Measurements from ENCODE around the gene ATP6V0A1. TPM values are rescaled to one million over a fixed set of nuclear protein-coding genes. Genes with fewer than 3 reads are reported as not detected.

ATP6V0A1 gene
- total RNA-seq, 1 experiment from 2014 or later = 55.2 TPM

- TF ChIP-seq USF2 (CRISPR knock-in tag; IDR thresholded peaks at IDR 0.05) (peak; percentile 100), CREB1 (CRISPR knock-in tag; IDR thresholded peaks at IDR 0.05) (peak; percentile 42; the same call in 1 of the 2 replicates), ZNF317 (CRISPR knock-in tag; IDR thresholded peaks at IDR 0.05; ENCODE audit: borderline replicate concordance, low read depth) (no peak; the same call in 1 of the 2 replicates), ATF1 (CRISPR knock-in tag; IDR thresholded peaks at IDR 0.05) (no peak), IRF1 (CRISPR knock-in tag; IDR thresholded peaks at IDR 0.05) (no peak), ZNF263 (CRISPR knock-in tag; IDR thresholded peaks at IDR 0.05; ENCODE audit: low read depth) (no peak), GRHL2 (CRISPR knock-in tag; IDR thresholded peaks at IDR 0.05; ENCODE audit: insufficient replicate concordance, severe bottlenecking) (no peak), PRRX2 (CRISPR knock-in tag; IDR thresholded peaks at IDR 0.05) (no peak), FOXK1 (CRISPR knock-in tag; IDR thresholded peaks at IDR 0.05) (peak; percentile 12; the same call in 1 of the 2 replicates), HMGA2 (CRISPR knock-in tag; IDR thresholded peaks at IDR 0.05) (no peak), ERG (CRISPR knock-in tag; IDR thresholded peaks at IDR 0.05) (no peak), CBFB (CRISPR knock-in tag; IDR thresholded peaks at IDR 0.05; ENCODE audit: low read depth) (no peak), ZNF416 (CRISPR knock-in tag; IDR thresholded peaks at IDR 0.05) (no peak), MXD4 (CRISPR knock-in tag; IDR thresholded peaks at IDR 0.05; ENCODE audit: borderline replicate concordance) (no peak), ZNF232 (CRISPR knock-in tag; IDR thresholded peaks at IDR 0.05) (no peak), OVOL2 (CRISPR knock-in tag; IDR thresholded peaks at IDR 0.05; ENCODE audit: borderline replicate concordance) (no peak), ZNF423 (CRISPR knock-in tag; IDR thresholded peaks at IDR 0.05) (peak; percentile 72), AR (CRISPR knock-in tag; IDR thresholded peaks at IDR 0.05) (no peak), NR2C2 (CRISPR knock-in tag; IDR thresholded peaks at IDR 0.05) (no peak), ZNF512 (CRISPR knock-in tag; IDR thresholded peaks at IDR 0.05; ENCODE audit: borderline replicate concordance) (no peak), KAT7 (CRISPR knock-in tag; IDR thresholded peaks at IDR 0.05; ENCODE audit: borderline replicate concordance) (0 out of 2 replicates have a peak, but pooled peaks have one; percentile 39)
- TF ChIP-seq, protein P1, sequence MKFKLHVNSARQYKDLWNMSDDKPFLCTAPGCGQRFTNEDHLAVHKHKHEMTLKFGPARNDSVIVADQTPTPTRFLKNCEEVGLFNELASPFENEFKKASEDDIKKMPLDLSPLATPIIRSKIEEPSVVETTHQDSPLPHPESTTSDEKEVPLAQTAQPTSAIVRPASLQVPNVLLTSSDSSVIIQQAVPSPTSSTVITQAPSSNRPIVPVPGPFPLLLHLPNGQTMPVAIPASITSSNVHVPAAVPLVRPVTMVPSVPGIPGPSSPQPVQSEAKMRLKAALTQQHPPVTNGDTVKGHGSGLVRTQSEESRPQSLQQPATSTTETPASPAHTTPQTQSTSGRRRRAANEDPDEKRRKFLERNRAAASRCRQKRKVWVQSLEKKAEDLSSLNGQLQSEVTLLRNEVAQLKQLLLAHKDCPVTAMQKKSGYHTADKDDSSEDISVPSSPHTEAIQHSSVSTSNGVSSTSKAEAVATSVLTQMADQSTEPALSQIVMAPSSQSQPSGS (CRISPR knock-in tag; IDR thresholded peaks at IDR 0.05; ENCODE audit: borderline replicate concordance, low read depth) = no peak
- TF ChIP-seq, protein P2, sequence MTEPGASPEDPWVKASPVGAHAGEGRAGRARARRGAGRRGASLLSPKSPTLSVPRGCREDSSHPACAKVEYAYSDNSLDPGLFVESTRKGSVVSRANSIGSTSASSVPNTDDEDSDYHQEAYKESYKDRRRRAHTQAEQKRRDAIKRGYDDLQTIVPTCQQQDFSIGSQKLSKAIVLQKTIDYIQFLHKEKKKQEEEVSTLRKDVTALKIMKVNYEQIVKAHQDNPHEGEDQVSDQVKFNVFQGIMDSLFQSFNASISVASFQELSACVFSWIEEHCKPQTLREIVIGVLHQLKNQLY (CRISPR knock-in tag; IDR thresholded peaks at IDR 0.05) = no peak
- TF ChIP-seq, protein P3, sequence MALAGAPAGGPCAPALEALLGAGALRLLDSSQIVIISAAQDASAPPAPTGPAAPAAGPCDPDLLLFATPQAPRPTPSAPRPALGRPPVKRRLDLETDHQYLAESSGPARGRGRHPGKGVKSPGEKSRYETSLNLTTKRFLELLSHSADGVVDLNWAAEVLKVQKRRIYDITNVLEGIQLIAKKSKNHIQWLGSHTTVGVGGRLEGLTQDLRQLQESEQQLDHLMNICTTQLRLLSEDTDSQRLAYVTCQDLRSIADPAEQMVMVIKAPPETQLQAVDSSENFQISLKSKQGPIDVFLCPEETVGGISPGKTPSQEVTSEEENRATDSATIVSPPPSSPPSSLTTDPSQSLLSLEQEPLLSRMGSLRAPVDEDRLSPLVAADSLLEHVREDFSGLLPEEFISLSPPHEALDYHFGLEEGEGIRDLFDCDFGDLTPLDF (CRISPR knock-in tag; IDR thresholded peaks at IDR 0.05) = 0 out of 2 replicates have a peak, but pooled peaks have one; percentile 60
These were observed 108.3 kb downstream of the ATP6V0A1 start, which contains the start of gene MLX (continued) for GRCh38 chr17:42566883-42567573.
